GM19025 (cell line): ENCODE results near the gene DPEP2.
"Not testable (repeated sequence)": the region's sequence is repeated elsewhere in the genome, so short reads cannot be mapped to it uniquely, and the experiment has no call there.

Source experiments
- ATAC-seq: cut with Tn5 transposase; IDR thresholded peaks from one replicate; pipeline ENCODE4 v1.9.1; 2021; ENCODE audit warnings: mild to moderate bottlenecking, low read depth, moderate library complexity; ENCODE audit not compliant: unreplicated experiment

DPEP2 gene

DNA sequence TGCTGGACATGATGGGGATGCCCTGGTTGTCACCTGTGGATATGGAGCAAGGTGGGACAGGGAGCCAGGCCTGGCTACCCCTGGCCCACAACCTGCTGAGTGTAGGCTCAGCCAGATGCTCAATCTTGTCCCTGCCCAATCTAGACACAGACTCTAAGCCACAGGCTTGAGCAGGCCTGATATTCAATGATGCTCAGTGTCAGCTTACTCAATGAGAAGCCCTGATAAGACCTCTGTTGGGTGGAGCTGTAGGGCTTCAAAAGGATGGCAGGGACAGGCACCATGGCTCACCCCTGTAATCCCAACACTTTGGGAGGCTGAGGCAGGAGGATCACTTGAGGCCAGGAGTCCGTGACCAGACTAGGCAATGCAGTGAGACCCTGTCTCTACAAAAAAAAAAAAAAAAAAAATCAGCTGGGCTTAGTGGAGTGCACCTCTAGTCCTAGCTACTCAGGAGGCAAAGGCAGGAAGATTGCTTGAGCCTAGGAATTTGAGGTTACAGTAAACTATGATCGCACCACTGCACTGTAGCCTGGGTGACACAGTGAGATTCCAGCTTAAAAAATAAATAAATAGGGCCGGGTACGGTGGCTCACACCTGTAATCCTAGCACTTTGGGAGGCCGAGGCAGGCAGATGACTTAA lies 58.7 kb downstream of the DPEP2 start:
- ATAC-seq, result no peak

DNA sequence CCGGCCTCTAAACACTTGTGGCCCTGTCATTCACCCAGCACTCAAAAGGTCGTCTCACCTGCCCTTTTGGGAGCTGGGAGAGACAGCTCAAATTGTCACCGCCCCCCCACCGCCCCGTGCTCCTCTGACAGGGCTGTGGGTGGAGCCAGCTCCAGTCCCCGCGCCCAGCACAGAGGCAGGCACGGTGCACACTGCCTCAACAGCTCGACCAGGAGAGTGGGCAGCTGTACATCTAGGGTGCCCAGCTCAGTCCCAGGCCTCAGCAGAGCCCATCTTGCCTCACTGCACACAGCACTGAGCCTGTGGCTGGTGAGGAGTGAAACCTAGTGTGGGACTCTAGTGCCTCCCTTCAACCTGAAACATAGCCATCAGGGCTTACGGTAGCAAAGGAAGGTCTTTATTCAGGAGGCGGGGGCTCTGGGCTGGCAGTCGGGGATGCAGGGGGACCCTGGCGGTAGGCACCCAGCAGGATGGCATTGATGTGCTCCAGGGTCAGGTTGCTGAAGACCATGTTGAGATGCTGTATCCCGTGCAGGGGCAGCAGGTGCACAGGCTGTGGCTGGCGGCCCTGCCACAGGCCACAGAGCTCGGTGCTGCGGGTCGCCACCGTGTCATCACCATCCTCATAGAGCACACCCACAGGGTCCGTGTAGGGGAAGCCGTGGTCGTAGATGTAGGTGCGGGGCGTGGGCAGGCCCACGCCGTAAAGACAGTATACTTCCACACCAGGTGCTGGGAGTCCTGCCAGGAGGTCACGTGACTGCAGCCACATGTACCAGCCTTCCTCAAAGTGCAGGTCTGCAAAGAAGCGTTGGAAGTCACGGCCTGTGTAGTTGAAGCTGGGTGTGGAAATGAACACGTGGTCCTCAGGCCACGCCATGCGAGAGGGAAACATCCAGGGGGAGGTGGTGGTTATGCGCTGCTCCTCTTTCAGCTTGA lies 59.5 kb downstream of the DPEP2 start:
- ATAC-seq, result no peak

DNA sequence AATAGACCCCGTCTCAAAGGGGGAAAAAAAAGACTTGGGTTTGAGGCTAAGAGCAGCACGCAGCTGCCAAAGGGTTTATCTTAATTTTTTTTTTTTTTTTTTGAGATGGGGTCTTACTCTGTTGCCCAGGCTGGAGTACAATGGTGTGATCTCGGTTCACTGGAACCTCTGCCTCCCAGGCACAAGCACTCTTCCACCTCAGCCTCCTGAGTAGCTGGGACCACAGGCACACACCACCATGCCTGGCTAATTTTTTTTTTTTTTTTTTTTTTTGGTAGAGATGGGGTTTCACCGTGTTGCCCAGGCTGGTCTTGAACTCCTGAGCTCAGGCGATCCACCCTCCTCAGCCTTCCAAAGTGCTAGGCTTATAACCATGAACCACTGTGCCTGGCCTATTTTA lies 61.6 kb downstream of the DPEP2 start:
- not testable (repeated sequence) for ATAC-seq
